GM19395 (cell line): ENCODE results near the gene DIPK1A.

ENCODE experiments used
- ATAC-seq: cut with Tn5 transposase; IDR thresholded peaks from one replicate; pipeline ENCODE4 v1.9.1; 2021; ENCODE audit warnings: mild to moderate bottlenecking, moderate library complexity; ENCODE audit not compliant: unreplicated experiment

The DIPK1A gene

DNA sequence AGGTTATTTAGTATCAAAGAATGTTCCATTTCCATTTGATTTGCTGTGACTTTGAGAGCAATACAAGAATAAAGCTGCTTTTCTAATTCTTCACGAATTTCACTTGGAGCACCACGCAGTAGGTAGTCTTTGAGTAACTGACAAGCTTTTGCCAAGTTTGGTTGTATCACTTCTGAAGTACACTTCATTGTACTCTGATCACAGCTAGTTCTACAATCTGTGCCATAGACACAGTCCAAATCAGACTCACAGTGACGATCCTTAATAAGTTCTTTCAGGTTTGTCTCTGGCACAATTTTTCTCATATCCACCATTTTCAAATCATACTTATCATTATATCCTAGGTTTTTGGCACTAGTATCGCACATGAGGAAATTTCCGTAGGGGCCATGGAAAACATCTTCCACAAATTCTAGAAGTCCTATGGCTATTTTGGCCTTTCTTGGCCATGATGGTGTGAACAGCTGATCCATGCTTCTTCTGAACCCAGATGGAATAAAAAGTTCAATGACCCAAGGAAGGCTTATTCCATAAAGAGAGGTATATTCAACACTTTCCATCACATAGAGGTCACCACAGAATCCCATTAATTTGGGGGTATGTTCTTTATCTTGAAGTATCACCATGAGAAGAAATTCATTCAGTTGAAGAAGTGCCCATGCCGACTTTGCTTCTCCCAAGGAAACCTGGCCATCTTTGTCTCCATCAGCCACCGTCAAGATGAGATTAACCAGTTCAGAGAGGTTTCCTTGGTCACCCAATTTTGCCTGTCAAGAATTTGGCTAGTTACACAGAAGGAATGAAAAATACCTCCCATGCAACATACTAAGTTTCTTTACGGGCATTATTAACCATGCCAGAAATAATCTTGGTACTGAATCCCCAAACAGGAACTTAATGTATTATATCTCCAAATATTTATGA lies 117.6 kb downstream of the DIPK1A start:
- no peak for ATAC-seq

DNA sequence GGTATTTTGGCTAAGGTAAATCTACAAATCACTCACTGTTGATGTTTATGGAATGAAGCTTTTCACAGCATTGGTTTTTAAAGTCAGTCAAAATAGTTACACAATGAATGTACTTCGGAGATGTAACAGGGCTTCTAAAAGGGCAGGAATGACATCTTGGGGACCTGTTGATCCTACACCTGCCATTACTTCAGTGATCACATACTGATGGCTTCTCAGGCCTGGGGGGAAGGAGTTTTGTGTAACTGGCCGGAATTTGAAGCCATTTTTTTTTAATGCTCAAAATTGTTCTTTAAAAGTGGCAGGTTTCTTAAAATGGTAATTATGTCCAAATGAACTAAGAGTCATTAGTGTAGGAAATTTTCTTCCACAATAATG lies 118.2 kb downstream of the DIPK1A start:
- no peak for ATAC-seq

DNA sequence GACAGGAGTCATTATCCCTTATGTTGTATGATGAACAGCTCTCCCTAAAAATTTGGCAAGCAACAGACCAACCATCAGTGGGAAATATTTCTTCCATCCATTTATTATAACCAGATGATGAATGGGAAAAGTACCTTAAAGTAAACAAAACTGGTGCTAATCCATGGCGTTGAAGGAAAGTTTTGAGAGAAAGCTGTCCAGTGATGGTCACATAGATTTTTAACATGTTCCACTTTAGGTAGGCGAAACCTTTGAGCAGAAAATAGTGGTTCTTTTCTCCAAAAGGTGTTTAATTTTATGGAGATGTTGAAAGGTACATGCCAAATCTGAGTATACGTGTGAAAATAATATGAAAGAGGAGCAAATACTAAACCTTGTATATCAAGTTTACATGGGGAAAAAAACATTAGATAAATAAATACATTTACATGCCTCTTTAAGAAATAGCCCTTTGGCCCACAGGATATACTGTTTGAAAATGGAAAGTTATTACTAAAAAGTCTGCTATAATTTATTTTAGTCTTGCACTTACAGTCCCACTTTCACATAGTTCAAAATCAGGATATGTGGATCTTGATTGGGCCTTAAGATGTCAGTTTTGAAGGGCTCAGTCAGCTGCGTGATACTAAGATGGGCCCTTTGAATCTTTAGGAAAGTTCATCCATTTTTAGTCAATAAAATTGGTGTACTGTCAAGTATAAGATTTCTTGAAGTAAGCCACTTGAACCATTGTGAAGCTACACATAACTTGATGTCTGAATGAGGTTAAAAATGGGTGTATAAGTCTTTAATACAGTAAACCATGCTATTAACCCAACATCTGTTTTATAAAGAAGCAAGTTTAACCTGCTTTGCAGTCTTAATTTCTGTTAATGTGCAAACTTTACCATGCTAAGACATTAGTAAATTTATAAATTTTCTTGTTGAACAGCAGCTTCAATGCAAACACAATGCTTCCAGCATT lies 118.9 kb downstream of the DIPK1A start:
- no peak for ATAC-seq

DNA sequence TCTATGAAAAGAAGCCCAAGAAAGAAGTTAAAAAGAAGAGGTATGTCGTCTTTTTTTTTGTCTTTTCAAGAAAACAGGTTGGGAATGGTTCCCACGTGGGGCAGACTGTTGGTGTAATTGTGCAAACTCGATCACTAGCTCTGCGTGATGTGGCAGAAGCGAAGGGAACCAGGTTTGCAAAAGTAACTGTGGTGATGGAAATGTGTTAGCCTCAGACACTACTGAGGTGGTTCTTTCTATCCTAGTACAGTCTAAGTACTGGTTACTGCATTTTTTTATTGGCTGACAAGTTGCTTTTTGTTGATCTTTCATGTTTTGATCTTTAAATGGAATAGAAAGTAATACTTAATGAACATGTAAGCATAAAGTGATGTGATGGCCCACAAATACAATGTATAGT lies 120.7 kb downstream of the DIPK1A start:
- no peak for ATAC-seq

DNA sequence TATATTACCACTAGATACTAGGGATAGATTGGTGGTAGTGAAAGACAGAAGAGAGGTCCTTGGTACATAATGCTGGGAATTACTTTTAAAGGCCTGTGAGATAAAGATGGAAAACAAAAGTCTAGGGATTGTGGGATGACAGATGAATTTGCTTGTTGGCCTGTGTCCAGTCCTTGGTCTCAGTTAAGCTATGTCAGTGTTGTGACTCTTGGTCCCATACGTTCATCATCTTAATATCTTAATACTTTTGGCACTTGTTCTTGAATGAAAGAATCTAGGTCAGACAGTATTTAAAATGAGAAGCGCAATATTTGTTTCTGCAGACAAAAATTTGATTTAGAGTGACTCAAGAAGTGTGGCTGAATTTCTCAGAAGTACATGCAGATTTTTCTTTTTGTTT lies 121.8 kb downstream of the DIPK1A start:
- ATAC-seq: no peak

DNA sequence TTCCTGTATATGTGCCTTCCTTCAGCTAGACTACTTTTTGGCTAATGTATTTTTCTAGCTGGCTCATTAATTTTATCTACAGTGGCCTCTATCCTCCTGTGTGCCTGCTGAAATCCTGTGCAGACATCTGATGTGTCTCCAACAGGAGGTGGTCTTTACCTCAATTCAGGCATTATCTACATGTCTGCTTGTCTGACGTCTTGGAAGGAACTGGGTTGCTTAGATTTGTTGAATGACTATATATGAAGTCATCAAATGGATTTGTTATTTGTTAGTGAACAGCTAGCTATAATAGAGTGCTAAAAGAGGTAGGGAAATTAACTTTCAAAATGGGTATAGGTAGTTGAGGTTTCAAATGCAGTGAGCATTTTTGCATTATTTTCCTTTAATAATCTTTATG lies 122.7 kb downstream of the DIPK1A start:
- no peak for ATAC-seq

DNA sequence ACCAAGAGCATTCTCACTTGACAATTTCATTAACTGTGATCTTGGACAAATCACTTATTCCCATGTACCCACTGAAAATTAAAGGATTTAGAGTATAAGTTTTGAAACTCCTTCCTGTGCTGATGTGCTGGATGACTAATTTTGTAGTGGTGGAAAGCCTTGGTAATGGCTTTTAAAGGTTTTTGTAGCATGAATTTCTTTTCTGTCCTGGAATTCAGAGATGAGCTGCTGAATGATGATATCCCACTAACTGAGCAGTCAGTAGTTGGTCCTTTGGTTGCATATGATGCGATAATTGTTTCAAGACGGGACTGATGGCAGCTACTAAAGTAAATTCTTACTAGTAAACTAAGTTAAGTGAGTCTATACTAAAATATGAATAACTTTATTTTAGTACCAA lies 124.2 kb downstream of the DIPK1A start:
- ATAC-seq: no peak

DNA sequence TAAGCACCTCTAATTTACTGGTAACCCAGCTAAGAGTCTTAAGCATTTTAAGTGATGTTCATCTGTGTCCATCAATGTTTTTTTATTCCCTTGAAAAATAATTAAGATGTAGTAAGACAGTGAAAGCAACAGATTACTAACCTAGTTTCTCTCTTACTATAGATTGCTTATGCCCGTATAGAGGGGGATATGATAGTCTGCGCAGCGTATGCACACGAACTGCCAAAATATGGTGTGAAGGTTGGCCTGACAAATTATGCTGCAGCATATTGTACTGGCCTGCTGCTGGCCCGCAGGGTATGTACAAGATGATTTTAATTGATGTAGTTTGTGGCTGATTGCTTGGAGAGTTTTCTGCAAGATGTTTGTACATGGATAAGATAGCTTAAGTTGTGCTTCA lies 126.6 kb downstream of the DIPK1A start:
- ATAC-seq: no peak

DNA sequence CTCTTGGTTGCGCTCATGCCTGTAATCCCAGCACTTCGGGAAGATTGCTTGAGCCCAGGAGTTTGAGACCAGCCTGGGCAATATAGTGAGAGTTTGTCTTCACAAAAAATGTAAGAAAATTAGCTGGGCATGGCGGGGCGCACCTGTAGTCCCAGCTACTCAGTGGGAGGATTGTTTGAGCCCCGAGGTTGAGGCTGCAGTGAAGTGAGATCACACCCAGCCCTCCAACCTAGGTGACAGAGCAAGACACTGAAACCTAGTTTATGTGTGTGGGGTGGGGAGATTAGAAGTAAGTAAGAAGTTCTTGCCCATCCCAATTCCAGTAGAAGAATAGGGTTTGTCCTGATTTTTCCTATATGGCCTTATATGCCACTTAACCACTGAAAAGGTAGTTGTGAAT lies 127.4 kb downstream of the DIPK1A start:
- no peak for ATAC-seq

DNA sequence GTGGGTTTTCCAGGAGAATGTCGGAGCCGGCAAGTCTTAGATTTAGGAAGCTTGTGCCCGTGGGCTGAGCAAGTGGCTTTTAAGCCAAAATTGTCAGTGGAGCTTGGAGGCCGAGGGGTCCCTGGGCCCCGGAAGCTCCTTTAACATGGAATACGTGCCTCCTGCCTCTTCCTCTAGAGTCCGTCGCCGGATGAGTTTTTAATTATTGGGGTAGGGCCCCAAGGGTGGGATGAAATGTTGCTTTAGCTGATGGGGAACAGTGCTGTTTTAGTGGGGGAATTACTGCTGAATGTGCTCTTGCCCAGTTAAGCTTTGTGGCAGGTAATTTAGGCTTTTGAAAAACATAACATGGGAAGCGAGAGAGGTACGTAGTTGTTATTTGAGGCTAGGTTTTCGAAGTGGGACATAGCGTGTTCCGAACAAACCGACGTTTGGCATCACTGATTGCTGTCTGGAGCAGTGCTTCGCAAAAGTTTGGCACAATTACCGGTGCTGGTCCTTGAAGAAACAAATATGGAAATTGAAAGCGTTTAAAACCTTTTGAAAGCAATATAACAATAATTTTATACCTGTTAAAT lies 128.6 kb downstream of the DIPK1A start:
- peak; percentile 7 for ATAC-seq

DNA sequence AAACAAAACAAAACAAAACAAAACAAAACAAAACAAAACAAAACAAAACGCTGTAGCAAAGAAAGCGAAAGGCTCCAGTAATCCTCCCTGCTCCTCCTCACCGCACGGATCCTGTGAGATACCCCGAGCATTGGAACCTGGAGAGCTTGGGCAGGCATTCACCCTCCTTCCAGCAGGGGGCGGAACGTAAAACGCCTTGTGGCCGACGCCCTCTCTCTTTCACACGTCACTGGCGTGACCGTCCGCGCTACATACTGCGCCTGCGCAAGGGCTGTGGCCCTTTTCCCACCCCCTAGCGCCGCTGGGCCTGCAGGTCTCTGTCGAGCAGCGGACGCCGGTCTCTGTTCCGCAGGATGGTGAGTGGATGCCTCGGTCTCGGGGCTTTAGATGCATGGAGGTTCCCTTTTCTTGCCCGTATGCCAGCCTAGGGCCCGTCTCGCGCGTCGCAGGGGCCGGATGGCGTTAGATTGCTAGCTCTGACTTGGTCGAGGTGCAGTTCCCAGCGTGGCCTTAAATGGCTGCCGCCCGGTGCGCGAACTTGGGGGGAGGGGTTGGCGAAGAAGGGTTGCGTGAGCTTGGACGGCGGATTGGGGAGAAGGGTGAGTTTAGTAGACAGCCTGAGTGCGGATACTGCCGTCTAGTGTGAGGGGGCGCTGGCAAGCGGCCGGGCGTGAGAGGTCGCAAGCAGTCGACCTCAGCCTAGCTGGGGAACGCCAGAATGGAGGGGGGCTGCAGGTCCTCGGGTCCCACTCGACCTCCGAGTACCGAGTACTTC lies 129.3 kb downstream of the DIPK1A start, which contains the start of gene RPL5:
Gene RPL5 (plus strand): TSS at position 279 of the 775 bp plus-strand sequence. CDS start 75 bp downstream, at position 354.
- ATAC-seq: peak; percentile 95

DNA sequence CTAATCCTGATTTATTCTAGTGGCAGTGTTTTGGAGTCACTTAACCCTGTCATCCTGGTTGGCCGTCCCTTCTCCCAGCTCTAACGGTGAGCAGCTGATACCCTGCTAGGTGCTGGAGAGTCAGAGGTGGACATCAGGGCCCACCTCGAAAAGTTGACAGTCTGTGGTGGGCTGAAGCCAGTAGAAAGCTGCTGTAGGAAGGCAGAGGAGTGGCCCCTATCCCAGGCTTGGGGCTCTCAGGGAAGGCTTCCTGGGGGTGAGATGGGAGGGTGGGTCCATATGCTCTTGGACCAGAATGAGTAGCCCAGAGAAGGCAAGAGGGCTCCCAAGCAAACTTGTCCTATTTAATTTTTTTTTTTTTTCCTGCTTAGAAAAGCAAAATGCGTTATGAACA lies 129.9 kb downstream of the DIPK1A start:
- ATAC-seq: peak; percentile 2

DNA sequence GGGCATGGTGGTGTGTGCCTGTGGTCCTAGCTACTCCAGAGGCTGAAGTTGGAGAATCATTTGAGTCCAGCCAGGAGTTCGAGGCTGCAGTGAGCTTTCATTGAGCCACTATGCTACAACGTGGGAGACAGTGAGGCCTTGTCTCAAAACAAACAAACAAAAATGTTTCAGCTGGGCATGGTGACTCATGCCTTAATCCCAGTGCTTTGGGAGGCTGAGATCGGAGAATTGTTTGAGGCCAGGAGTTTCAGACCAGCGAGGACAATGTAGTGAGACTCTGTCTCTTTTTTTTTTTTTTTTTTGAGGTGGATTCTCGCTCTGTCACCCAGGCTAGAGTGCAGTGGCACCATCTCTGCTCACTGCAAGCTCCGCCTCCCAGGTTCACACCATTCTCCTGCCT lies 134.5 kb downstream of the DIPK1A start:
- ATAC-seq: no peak

DNA sequence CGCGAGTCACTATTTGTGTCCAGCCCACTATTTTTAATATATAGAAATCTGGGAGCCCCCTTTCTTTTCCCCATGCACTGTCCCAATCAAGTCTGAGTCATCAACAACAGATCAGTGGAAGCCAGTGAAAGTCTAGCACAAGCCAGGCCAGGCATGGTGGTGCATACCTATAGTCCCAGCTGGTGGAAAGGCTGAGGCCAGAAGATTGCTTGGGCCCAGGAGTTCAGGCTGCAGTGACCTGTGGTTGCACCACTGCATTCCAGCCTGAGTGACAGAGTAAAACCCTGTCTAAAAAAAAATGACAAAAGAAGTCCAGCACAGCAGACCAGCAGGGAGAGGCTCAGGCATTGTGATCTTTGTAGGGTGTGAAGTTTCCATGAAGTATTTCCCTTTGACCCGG lies 138.4 kb downstream of the DIPK1A start:
- no peak for ATAC-seq

DNA sequence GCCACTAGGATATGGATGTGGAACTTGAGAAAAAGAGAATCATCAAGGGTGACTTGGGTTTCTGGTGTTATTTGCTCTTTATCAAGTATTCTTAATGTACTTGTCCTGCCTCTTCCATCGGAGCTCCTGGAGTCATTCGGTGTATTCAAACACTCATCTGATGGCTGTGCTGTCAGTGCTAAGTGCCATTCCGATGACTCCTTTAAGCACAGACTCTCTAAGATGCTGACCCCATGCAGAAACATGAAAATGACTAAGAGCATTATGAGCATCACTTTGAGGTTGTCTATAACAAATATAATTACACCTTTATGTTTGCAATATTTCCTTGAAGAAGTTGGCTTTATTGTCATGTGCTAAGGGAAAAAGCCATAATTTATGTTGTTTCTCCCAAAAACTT lies 140.7 kb downstream of the DIPK1A start:
- ATAC-seq: no peak

DNA sequence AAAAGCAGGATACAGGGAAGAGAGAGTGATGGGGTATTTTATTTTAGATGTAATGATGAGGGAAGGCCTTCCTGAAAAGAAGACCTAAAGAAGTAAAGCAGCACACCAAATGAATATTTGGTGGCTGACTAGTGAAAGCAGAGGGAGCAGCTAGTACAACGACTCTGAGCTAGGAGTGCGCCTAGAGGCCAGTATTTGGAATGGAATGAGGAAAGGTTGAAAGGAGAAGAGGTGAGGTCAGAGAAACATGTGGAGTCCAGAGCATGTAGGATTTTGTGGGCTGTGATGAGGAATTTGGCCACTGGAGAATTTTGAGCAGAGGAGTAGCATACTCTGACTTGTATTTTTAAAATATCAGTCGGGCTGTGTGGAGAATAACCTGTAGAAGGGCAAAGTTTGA lies 141.2 kb downstream of the DIPK1A start:
- no peak for ATAC-seq

DNA sequence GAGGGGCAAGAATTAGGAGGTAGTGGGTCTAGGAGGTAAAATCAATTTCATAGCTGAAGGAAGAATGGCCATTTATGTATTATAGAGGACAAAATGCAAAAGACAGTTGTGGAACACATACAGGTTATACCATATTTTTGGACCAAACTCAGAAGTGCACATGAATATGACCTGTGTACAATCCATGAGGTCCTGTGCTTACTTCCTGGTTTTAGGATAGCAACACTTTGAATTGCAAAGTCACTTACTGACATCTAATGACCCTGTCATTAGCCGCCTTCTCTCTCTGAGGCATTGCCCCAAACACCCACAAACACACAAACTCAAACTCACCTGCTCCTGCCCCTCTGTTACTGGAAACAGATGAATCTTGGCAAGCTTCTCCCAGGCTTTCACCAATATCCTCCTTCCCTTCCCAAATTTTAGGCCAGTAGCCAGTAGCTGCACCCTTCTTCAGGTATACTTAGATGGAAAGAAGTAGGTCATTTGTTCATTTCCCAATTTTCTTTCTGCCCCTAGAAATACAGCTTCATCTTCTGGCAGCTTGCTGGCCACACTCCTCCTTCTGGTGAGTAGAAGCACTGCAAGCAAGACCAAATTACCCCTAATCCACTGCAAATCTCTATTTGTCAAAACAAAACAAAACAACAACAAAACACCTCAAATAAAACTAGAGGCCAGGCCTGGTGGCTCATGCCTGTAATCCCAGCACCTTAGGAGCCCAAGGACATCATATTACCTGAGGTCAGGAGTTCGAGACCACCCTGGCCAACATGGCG lies 143.1 kb downstream of the DIPK1A start:
- ATAC-seq: no peak

DNA sequence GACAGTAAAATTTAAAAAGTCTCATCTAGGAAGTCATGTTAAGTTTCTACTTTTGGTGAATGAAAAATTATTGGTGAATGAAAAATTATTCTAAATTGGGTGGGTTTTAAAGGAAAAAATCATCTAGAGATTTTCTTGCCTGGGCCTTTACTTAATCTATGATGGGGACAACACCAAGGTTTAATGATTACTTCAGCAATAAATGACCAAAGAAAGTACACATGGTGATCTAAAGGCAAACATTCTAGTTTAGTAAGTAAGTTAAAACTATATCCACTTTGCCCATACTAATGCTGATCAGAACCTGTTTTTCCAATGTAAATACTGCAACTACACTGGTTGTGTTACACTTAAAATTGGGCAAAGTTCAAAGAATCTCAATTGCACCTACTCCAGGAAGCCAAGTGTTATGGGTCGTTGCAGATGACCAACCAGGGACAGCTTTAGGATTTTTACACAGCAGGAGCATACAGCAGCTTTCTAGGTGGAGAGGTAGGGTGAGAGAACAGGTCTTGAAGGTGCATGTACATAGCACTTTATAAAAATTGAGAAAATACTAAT lies 144.0 kb downstream of the DIPK1A start:
- no peak for ATAC-seq

DNA sequence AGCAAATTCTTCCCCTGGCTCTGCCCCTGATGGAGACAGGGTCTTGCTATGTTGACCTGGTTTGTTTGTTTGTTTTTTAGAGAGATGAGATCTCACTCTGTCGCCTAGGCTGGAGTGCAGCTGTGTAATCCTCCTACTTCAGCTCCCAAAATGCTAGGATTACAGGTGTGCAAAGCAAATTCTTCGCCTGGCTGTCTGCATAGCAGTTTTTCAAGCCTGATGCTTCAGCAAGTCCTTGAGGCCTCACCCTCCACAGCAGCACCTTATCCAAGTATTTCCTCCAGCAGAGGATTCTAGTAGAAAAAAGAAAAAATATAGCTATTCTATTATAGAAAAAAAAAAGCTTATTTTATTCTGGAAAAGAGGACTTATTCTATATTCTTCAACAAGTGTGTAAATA lies 144.5 kb downstream of the DIPK1A start:
- no peak for ATAC-seq
